Hypothalamus (tissue), 51 donors: ENCODE measurements around the gene DPEP1.
"Not testable (repeated sequence)": the region's sequence is repeated elsewhere in the genome, so short reads cannot be mapped to it uniquely, and the experiment has no call there.

ENCODE experiments used
- DNase-seq, 51 donors: peaks; one replicate each; lab custom pipeline; 2025; lab: John Stamatoyannopoulos, UW

Gene DPEP1

GRCh38 chr16:89613231-89613953 is at the start of gene DPEP1:
TSS of gene DPEP1 (plus strand) at chr16:89613642. CDS start at chr16:89630411, 16,769 bp downstream.
- DNase-seq = no peak

DNA sequence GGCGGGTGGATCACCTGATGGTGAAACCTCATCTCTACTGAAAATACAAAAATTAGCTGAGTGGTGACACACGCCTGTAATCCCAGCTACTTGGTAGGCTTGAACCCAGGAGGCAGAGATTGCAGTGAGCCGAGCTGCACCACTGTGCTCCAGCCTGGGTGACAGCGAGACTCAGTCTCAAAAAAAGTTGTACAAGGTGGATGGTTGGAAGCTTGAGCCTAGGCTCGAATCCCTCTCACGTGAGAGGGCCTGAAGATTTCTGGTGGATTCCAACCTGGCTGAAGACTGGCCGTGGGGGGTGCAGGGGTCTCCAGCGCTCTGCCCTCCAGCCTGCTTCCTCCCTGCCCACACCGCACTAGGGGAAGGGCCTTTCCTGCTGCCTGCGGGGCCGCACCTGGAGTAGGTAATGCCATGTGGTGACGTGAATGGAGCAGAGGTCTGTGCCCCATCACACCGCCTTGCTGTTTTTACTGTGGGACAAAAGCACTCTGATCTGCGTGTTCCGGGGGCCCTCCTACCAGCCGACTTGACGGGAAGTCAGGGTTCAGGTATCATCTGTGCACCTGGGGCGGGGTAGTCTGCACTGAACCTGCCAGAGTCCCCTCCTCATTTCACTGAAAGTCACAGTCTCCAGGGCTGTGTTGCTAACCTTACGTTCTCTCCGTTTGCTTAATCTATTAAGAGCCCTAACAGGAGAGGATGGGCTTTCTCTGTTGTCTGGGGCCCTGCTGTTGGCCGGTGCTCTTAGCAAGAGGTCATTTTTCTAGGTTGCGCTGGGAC is 48.8 kb upstream of the DPEP1 start:
- no peak for DNase-seq

DNA sequence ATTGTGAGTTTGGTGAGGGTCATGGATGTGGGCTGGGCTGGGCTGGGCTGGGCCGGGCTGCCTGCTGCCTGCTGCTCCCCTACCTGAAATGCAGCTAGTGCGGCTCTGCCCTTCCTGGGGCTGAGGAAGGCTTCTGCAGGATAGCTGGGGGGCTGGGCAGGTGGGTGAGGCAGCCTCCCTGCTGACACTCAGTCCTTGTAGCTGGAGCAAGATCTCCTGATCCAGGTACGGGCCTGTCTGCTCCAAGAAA is 48.3 kb upstream of the DPEP1 start:
- DNase-seq = no peak

GRCh38 chr16:89565506-89566372 is 47.7 kb upstream of the DPEP1 start:
- peak in 20 of 51 donors; percentile 8 to 52 (median 32) for DNase-seq

DNA sequence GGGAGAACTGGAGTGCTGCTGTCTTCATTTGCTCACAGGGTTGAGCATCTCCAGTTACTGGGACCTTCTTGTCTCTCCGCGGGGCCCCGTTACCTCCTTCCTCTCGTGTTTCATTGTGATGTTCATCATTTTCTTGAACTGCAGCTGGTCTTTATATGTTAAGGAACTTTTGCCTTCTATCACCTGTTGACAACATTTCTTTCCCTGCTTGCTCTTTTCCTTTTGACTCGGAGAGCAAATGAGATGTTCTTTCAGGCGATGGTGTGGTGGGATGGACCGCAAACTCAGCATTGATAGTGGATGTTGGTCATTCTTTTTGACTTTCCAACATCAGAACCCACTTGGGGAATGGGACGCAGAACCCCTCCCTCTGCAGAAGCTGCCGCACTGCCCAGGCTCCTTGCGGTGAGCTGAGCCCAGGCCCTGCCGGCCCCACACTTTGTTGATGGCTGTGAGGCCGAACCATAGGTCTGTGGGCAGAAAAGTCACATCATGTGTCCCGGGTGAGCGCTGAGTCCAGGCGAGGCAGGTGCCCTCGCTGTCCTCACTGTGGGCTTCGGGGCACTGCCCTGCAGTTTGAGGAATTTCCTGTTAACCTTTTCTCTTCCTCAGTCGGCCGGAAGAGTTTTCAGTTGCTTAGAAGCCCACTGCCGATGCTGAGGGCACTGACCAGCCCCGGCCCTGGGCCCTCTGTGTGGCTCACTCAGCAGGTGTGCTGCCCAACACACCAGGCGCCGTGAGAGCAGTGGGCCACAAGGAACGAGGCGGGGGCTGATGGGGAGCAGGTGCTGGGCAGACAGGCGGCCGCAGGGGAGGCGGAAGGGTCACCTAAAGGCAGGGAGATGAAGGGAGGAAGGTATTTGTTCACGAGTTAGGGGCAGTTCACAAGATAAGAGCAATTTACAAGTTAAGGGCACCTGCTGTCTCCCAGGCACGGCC is 45.5 kb upstream of the DPEP1 start:
- no peak for DNase-seq

DNA sequence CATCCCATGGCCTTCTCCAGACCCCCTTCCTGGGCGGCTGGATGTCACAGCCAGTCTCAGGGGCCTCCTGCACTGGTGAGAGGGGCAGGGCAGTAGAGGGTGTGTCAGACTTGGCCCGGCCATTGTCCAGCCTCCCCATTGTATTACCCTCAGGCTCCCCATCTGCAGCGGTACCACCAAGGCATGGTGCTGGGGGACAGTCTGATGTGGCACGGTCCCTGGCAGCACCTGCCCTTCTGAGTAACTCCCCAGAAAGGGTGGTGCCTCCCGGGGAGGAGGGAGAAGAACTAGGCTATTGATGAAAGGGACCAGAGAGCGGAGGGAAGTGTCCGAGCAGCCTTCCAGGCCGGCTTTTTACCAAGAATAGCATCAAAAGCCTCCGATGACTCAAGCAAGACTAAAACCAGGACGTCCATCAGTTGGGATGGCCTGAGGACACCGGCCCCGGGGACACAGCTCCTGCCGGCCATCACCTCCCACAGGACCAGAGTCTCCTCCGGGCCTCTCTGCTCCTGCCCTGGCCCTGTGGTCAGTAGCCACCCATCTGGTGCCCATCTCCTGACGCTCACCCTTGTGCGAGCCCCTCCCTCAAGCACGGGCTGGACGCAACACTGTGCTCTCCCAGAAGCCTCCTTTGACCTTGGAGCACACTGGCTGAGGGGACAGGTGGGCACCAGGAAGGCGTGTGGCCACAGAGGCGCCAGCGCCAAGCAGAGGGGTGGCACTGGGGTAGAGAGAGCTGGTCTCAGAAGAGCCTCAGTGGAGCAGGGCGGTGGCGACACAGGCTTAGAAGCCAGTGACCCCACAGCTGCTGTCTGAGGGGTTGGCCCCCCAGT is 43.7 kb upstream of the DPEP1 start:
- no peak for DNase-seq

DNA sequence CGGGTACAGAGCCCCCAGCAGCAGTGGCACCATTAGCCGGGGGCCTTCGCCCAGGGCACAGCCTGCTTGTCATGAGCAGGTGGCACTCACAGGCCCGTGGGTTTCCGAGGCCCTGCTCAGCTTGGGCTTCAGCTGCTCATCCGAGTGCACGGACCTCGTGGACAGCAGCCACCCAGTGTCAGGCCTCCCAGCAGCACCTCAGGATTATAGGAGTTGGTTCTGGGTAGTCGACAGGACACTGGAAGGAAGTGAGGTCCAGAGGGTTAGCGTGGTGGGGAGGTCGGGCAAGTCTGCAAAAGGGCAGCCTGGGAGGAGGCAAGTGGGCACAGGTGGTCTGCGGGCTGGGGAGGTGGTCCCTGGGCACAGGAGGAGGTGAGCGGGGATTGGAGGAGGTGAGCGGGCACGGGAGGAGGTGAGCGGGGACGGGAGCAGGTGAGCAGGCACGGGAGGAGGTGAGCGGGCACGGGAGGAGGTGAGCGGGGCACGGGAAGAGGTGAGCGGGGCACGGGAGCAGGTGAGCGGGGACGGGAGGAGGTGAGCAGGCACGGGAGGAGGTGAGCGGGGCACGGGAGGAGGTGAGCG is 43.0 kb upstream of the DPEP1 start:
- DNase-seq = no peak

GRCh38 chr16:89570983-89571598 is 42.4 kb upstream of the DPEP1 start:
- DNase-seq = not testable (repeated sequence)

DNA sequence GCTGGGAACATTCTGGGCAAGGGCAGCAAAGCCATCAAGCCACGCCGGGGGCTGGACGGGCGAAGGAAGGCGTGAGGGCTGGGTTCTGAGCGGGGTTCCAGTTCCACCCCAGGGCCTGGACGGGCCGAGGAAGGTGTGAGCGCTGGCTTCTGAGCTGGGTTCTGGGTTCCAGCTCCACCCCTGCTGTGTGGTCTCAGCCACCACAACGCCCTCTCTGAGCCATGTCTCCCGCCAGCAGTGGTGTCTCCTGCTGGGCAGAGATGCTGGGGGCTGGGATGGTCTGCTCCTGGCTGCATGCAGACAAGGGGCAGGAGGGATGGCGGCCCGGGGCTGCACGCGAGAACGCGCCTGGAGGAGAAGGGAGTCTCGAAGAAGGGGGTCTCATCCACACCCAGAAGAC is 41.8 kb upstream of the DPEP1 start:
- no peak for DNase-seq

DNA sequence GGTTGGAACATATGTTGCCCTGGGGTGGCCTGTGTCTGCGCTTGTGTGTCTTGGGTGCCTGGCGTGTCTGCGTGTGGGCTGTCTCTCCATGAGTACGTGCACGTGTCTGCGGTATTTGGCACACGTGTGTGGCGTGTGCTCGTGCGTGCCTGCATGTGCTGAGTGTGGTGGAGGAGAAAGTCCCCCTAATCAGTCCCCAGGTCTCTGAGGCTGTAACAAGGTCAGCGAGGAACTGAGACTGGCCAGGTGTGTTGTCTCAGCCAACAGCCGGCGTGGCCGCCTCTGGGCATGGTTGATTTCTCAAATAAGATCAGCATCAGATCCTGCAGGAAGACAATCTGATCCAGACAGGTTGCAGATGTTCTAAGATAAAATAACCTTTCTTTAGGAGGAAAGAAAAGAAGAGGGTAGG is 41.4 kb upstream of the DPEP1 start:
- DNase-seq = no peak

DNA sequence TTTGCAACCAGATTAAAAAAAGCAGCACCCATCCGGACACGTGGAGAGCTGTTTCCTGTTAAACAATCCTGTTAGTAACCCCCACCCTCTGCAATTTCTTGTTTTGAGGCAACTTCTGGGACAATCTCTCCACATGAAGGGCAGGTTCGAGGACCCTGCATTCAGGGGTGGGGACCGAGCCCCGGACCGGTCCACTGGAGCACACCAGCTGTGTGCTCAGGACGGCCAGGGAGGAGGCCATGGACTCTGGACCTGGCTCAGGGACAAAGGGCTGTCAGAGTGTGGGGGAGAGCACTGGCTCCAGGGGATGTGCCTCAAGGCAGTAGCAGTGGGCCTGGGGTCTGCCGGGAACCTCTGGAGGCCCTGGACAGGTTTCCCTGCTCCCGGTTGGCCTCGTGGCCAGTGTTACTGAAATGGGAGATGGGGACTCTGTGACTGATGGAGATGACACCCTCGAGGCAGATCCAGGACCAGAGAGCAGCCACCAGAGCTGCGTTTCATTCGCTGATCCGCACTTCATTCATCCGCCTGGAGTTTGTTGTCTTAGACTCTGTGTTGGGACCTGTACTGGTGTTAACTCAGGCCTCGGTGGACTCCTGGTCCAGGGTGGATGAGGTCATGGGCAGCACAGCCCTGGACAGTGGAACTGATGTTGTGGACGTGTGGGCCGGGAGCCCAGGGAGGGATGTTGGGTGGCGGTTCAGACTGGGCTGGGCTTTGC is 40.8 kb upstream of the DPEP1 start:
- no peak for DNase-seq

DNA sequence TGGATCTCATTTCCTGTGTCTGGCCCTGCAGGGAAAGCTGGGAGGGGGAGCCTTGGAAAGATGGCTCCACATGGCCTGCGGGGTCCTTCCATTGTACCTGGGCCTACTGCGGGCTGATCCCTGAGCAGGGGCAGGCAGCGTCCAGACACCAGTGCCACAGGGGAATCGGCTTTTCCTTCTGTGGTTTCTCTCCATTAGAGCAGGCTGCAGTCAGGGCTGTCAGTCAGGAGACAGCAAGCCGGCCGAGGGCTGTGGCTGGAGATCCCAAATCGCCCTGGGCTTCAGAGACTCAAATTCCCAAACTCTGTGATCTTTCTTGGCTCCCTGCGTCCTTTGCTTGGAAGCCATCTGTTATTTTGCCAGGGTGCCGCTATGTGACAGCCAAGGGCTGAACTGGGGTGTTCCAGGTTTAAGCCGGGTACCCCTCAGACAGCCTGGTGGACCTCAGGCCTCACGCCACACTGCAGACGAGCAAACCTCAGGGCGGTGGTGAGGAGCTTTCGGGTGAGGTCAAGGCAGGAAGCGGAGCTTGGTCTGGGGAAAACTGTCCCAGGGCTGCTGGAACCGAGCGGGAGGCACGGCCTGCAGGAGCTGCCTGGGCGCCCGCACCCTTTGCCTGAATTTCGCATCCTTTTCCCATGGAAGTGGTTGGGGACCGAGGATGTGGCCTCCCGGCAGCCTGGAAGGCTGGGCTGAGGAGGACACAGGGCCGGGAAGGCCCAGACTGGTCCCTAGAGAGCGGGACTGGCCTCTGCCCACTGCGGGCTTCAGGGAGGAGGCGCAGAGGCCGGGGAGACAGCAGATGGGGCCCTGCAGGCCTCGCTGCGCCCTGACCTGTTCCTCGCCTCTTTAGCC is 39.4 kb upstream of the DPEP1 start:
- DNase-seq = no peak

DNA sequence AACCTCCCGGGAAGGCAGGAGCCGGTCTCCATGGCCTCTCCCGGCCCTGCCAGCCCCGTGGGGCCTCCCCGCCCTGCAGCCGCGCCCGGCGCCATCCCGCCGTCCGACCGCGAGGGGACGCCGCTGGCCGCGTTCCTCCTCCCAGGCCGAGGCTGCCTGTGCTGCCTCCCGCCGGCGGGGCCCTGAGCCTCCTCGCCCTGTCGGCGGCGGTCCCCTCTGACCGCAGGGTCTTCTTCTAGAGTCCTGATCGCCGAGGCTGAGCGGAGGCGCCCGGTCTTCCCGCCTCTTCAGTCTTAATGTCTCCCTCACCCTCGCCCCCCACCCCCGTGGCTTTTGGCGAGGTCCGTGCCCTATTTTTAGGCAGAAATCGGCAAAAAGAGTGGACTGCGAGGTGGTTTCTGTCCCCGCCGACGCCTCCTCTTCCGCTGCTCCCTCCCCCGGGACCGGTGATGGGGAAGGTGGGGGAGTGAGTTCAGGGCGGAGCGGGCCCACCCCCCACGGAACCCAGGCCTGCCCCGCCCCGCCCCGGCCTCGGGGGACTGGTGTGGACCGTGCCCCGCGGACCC is 38.7 kb upstream of the DPEP1 start:
- DNase-seq = peak in 1 of 51 donors; percentile 13

DNA sequence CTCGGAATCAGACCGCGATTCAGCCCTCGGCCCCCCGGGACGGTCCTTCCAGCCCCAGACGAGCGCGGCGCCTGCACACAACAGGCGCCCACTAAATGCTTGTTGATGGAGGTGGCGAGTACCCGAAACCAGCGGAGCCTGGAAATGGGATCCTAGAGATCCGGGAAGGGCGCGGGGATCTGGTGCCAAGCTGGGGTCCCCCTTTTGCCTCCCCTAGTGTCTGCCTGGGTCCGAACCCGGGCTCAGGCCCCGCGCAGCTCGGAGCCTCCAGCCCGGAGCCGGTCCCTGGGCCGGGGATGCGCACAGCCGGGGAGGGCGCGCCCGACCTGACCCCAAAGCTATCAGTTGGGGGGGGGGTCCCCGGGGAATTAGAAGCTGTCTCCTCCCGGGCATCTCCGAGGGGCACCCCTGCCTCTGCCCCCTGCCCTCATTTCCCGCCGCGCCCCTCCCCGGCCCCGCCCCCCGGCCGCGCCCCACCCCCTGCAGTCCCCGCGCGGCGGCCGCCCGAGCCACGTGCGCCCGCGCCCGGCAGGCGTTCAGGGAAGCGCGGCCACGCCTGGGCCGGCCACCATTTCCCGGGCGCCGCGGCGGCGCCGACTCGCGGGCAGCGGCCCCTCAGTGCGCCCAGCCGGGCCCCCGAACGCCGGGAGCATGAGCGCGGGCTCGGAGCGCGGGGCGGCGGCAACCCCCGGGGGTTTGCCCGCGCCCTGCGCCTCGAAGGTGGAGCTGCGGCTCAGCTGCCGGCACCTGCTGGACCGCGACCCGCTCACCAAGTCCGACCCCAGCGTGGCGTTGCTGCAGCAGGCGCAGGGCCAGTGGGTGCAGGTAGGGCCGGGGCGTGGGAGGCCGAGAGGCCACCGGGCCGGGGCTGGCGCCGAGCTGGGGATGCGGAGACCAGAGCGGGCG is 37.9 kb upstream of the DPEP1 start, which contains the start of gene CPNE7:
Gene CPNE7, plus strand, starts transcription at position 512 of the 906 bp plus-strand sequence. Its CDS starts 140 bp downstream, at position 652.
- peak in 1 of 51 donors; percentile 18 for DNase-seq
